ENCODE results near the gene KLHDC4. TPM values are rescaled to one million over a fixed set of nuclear protein-coding genes. Genes with fewer than 3 reads are reported as not detected.
A peak's percentile ranks its signal among the peaks of the same experiment; 100 is the strongest.
"Not testable (repeated sequence)": the region's sequence is repeated elsewhere in the genome, so short reads cannot be mapped to it uniquely, and the experiment has no call there.

Gene KLHDC4
- polyA plus RNA-seq, 3 donors from 2014 or later = 52.0 to 70.0 (median 61.0) TPM

- Mint-ChIP-seq H3K4me3 (no peak overlapping the region), H3K27me3 (ENCODE audit: low read depth in 3 of 3) (peaks cover 19 to 40% (median 35%) of the 10 kb centered on the region in 3 donors), H3K4me1 (peaks cover 50 to 74% of the 10 kb centered on the region in 2 donors), H3K9me3 (peaks cover 0 to 1% (median 0%) of the 10 kb centered on the region in 6 donors), H3K36me3 (peaks cover 20 to 45% (median 36%) of the 10 kb centered on the region in 3 donors), H3K27ac (peak overlapping the region; percentile 69 to 97 (median 90))
- DNase-seq = no peak
Measured at GRCh38 chr16:87728026-87728425, 37.8 kb downstream of the KLHDC4 start.

- peaks cover 25 to 49% (median 39%) of the 10 kb centered on the region in 3 donors for H3K36me3 Mint-ChIP-seq
- H3K4me1 Mint-ChIP-seq = peaks cover 56 to 74% of the 10 kb centered on the region in 2 donors
- peak overlapping the region in 2 of 5 donors; percentile 47 to 71 for H3K4me3 Mint-ChIP-seq
Measured at GRCh38 chr16:87727346-87727745, 38.4 kb downstream of the KLHDC4 start.

GRCh38 chr16:87726577-87726976 is 39.2 kb downstream of the KLHDC4 start:
- H3K4me3 Mint-ChIP-seq = peak overlapping the region in 3 of 5 donors; percentile 47 to 71 (median 59)
- not testable (repeated sequence) for DNase-seq, H3K9me3 Mint-ChIP-seq
- H3K27ac Mint-ChIP-seq = peak overlapping the region; percentile 87 to 97 (median 92)
- peaks cover 29 to 56% (median 47%) of the 10 kb centered on the region in 3 donors for H3K36me3 Mint-ChIP-seq
- H3K27me3 Mint-ChIP-seq (ENCODE audit: low read depth in 3 of 3) = peaks cover 19 to 43% (median 41%) of the 10 kb centered on the region in 3 donors
- H3K4me1 Mint-ChIP-seq = peaks cover 61 to 75% of the 10 kb centered on the region in 2 donors

More at GRCh38 chr16:87727346-87727745, 38.4 kb downstream of the KLHDC4 start:
- Mint-ChIP-seq H3K27ac (peak overlapping the region; percentile 87 to 97 (median 92)), H3K27me3 (ENCODE audit: low read depth in 3 of 3) (peaks cover 19 to 41% (median 40%) of the 10 kb centered on the region in 3 donors), H3K9me3 (peaks cover 0 to 1% (median 0%) of the 10 kb centered on the region in 6 donors)
- DNase-seq = no peak

DNA sequence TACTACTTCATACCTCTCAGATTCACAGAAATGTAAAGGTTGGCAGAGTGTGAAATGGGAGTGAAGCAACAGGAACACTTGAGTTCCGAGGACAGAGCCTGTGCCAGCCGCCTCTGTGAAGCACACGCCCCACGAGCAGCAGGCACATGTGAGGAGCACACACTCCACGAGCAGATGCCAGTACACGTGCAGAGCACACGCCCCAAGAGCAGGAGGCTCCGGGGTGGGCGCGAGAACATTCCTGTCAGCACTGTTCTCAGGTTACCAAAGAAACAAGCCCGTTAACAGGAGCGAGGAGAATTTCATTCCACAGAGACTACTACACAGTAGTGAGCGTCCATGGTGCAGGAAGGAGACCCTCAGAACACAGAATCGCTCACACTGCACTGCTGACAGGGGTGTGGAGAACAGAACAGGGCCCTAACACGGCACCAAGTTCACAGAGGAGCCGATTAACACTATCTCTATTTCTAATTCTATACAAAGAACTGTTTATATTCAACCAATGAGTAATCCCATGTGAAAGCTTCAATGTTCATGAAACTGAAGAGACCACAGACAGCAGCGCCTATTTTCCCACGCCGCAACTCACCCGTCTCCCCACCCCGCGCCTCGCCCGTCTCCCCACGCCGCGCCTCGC is 40.1 kb downstream of the KLHDC4 start:
- H3K4me1 Mint-ChIP-seq = peaks cover 59 to 69% of the 10 kb centered on the region in 2 donors
- peak overlapping the region; percentile 53 to 90 (median 66) for H3K4me3 Mint-ChIP-seq
- H3K9me3 Mint-ChIP-seq = peaks cover 0 to 1% (median 0%) of the 10 kb centered on the region in 6 donors
- peaks cover 19 to 43% (median 41%) of the 10 kb centered on the region in 3 donors for H3K27me3 Mint-ChIP-seq (ENCODE audit: low read depth in 3 of 3)
- H3K36me3 Mint-ChIP-seq = peaks cover 24 to 51% (median 43%) of the 10 kb centered on the region in 3 donors
- DNase-seq = peak; percentile 46 to 57 (median 53)
- peak overlapping the region; percentile 94 to 99 (median 98) for H3K27ac Mint-ChIP-seq

DNA sequence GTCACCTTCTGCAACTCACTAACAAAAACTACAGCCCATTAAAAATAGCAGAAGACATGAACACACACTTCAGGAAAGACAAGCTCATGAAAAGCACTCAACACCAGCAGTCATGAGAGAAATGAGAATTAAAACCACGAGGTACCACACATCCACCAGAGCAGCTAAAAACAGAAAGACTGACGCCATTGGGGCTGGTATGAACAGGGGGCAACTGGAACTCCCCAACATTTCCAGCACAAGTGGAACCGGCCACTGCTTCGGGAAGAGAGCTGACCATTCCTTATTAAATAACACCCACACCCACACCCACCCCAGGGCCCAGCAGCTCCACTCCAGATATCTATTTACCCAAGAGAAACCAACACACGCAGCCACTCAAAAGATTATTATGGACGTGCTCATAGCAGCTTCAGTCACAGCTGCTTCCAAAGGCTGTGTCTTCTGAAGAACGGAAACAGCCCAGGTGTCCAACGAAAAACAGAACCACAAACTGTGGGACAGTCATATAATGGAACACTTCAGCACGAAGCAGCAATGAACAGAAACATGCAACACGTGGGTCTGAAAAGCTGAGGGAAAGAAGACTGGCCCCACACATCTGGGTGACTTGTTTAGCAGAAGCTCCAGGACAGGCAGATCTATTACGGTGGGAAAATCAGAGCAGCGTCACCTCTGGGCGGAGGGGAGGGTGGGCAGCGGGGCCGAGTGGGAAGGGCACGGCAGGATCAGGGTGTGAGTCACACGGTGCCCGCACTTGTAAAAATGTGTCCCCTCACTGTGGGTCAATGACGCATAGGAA is 41.1 kb downstream of the KLHDC4 start:
- DNase-seq = peak; percentile 87 to 90 (median 88)
- Mint-ChIP-seq H3K9me3 (peaks cover 0 to 1% (median 0%) of the 10 kb centered on the region in 6 donors), H3K27ac (peak overlapping the region; percentile 94 to 99 (median 98)), H3K4me1 (peaks cover 65 to 72% of the 10 kb centered on the region in 2 donors), H3K4me3 (peak overlapping the region; percentile 51 to 90 (median 71)), H3K27me3 (ENCODE audit: low read depth in 3 of 3) (peaks cover 19 to 47% (median 41%) of the 10 kb centered on the region in 3 donors), H3K36me3 (peaks cover 24 to 47% (median 43%) of the 10 kb centered on the region in 3 donors)

- Mint-ChIP-seq H3K27me3 (ENCODE audit: low read depth in 3 of 3) (peaks cover 19 to 47% (median 41%) of the 10 kb centered on the region in 3 donors), H3K9me3 (peaks cover 0 to 1% (median 0%) of the 10 kb centered on the region in 6 donors), H3K36me3 (peaks cover 23 to 53% (median 38%) of the 10 kb centered on the region in 3 donors), H3K4me3 (peak overlapping the region; percentile 50 to 90 (median 71)), H3K4me1 (peaks cover 72 to 79% of the 10 kb centered on the region in 2 donors), H3K27ac (peak overlapping the region; percentile 94 to 99 (median 98))
- peak; percentile 80 to 83 (median 83) for DNase-seq
Measured at GRCh38 chr16:87723226-87723623, 42.6 kb downstream of the KLHDC4 start.

DNA sequence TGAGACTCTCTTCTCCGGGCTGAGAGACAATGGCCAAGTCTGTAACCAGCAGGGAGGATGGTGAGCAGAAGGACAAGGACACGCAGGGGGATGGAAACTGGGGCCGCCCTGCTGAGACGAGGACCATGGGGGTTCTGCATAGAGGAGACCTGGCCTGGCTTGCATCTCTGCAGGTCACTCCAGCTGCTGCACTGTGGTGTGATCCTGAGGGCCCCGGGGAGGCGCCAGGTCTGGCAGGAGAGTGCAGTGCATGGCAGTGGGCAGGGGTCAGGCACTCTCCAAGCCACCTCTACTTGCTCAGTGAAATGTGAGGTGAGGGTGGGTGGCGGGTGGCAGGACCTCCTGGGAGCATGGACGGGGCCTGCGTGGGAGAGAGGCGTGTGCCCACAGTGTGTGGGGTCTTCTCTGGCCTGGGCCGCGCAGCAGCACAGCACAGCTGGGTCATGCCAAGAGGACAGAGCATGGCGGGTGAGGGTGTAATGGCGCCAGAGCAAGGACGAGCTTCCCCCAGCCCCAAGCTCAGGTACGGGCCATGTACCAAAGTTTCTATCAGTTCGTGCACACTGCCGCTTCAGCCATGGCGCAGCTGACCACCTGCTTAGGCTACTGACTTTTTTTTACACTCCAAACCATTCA is 43.1 kb downstream of the KLHDC4 start:
- Mint-ChIP-seq H3K36me3 (peaks cover 18 to 52% (median 39%) of the 10 kb centered on the region in 3 donors), H3K4me3 (peak overlapping the region; percentile 50 to 90 (median 71)), H3K27ac (peak overlapping the region; percentile 94 to 99 (median 98)), H3K9me3 (peaks cover 0 to 1% (median 0%) of the 10 kb centered on the region in 6 donors), H3K27me3 (ENCODE audit: low read depth in 3 of 3) (peaks cover 19 to 44% (median 37%) of the 10 kb centered on the region in 3 donors), H3K4me1 (peaks cover 73 to 79% of the 10 kb centered on the region in 2 donors)
- DNase-seq = no peak

- Mint-ChIP-seq H3K36me3 (peaks cover 18 to 53% (median 39%) of the 10 kb centered on the region in 3 donors), H3K4me3 (peak overlapping the region; percentile 24 to 63 (median 57)), H3K27me3 (ENCODE audit: low read depth in 3 of 3) (peaks cover 17 to 38% (median 31%) of the 10 kb centered on the region in 3 donors), H3K4me1 (peaks cover 74 to 77% of the 10 kb centered on the region in 2 donors), H3K27ac (peak overlapping the region; percentile 94 to 99 (median 98)), H3K9me3 (peaks cover 0 to 1% (median 0%) of the 10 kb centered on the region in 6 donors)
- no peak for DNase-seq
Measured at GRCh38 chr16:87721622-87722585, 43.9 kb downstream of the KLHDC4 start.

DNA sequence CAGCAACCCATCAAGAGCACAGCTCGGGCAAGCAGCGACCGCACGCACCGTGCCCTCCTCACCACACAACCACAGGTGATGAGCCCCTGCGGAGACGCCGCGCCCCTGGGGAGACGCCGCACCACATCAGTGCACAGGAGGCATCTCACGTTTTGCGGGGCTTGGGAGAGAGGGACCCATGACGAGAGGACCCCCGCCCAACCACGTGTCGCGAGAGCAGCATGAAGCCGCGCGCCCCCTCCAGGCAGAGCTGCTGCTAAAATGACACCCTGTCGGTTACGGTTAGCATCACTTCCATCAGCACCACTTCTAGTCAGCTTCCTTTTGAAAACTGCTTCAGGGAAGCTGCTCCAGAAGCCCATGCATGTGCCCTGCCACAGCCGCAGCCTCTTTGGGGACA is 45.3 kb downstream of the KLHDC4 start:
- Mint-ChIP-seq H3K9me3 (no peaks in the 10 kb centered on the region), H3K4me3 (no peak overlapping the region), H3K27me3 (ENCODE audit: low read depth in 3 of 3) (peaks cover 10 to 28% (median 25%) of the 10 kb centered on the region in 3 donors), H3K4me1 (peaks cover 74 to 76% of the 10 kb centered on the region in 2 donors), H3K27ac (peak overlapping the region in 4 of 6 donors; percentile 53 to 83 (median 78)), H3K36me3 (peaks cover 22 to 53% (median 33%) of the 10 kb centered on the region in 3 donors)
- no peak for DNase-seq

- H3K27ac Mint-ChIP-seq = peak overlapping the region; percentile 53 to 89 (median 80)
- peaks cover 72 to 76% of the 10 kb centered on the region in 2 donors for H3K4me1 Mint-ChIP-seq
- H3K36me3 Mint-ChIP-seq = peaks cover 25 to 55% (median 36%) of the 10 kb centered on the region in 3 donors
- not testable (repeated sequence) for DNase-seq, H3K9me3 Mint-ChIP-seq, H3K4me3 Mint-ChIP-seq
- H3K27me3 Mint-ChIP-seq (ENCODE audit: low read depth in 3 of 3) = peaks cover 0 to 16% (median 13%) of the 10 kb centered on the region in 3 donors
Measured at GRCh38 chr16:87718831-87719230, 47.0 kb downstream of the KLHDC4 start.

GRCh38 chr16:87715658-87716057 is 50.1 kb downstream of the KLHDC4 start:
- peak overlapping the region; percentile 18 to 66 (median 46) for H3K4me3 Mint-ChIP-seq
- DNase-seq = no peak

DNA sequence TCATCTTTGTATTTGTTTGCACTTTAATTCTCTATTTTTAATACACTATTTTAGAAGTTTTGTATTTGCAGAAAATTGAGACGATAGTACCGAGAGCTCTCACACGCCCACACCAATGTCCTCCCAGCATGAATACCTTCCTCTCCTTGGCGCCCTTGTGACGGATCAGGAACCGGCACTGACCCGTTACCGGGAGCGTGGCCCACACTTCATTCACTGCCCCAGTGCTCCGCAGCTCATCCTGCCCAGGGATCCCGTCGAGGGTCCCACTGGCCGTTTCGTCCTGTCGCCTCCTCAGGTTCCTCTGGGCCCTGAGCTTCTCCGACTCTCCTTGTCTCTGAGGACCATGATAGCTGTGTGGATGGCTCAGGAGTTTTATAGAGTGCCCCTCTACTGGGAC is 50.6 kb downstream of the KLHDC4 start:
- DNase-seq = no peak
- peak overlapping the region; percentile 83 to 100 (median 96) for H3K27ac Mint-ChIP-seq
- peak overlapping the region; percentile 18 to 66 (median 46) for H3K4me3 Mint-ChIP-seq
- peaks cover 0 to 13% (median 8%) of the 10 kb centered on the region in 3 donors for H3K27me3 Mint-ChIP-seq (ENCODE audit: low read depth in 3 of 3)
- H3K36me3 Mint-ChIP-seq = peaks cover 15 to 50% (median 24%) of the 10 kb centered on the region in 3 donors
- no peaks in the 10 kb centered on the region for H3K9me3 Mint-ChIP-seq
- H3K4me1 Mint-ChIP-seq = peaks cover 67 to 68% of the 10 kb centered on the region in 2 donors

More at GRCh38 chr16:87715658-87716057, 50.1 kb downstream of the KLHDC4 start:
- peaks cover 0 to 13% (median 10%) of the 10 kb centered on the region in 3 donors for H3K27me3 Mint-ChIP-seq (ENCODE audit: low read depth in 3 of 3)
- H3K27ac Mint-ChIP-seq = peak overlapping the region; percentile 83 to 100 (median 96)
- H3K9me3 Mint-ChIP-seq = no peaks in the 10 kb centered on the region
- H3K36me3 Mint-ChIP-seq = peaks cover 15 to 47% (median 24%) of the 10 kb centered on the region in 3 donors
- H3K4me1 Mint-ChIP-seq = peaks cover 68 to 70% of the 10 kb centered on the region in 2 donors
